Mucosa of descending colon (tissue), 3 donors: Measurements from ENCODE around the gene ADGRL4. TPM values are rescaled to one million over a fixed set of nuclear protein-coding genes. Genes with fewer than 3 reads are reported as not detected.

Experiments
- ATAC-seq: fragments of 200-7000 bp; cut with Tn5 transposase; one replicate; pipeline ENCODE4 v1.9.1; 2020; ENCODE audit warnings: mild to moderate bottlenecking, moderate library complexity
- DNase-seq, 3 donors: peaks; one replicate each; pipeline ENCODE4 v3.0.0-alpha.2; 2020
- H3K36me3 ChIP-seq: fragments of 200-600 bp; one replicate; pipeline ENCODE4 v1.8.0; 2021; ENCODE audit warnings: low read depth, mild to moderate bottlenecking
- H3K4me1 ChIP-seq: fragments of 200-600 bp; one replicate; pipeline ENCODE4 v1.8.0; 2021; ENCODE audit warnings: low read depth, mild to moderate bottlenecking
- H3K4me3 ChIP-seq: fragments of 200-600 bp; one replicate; pipeline ENCODE4 v1.8.0; 2021; ENCODE audit warnings: mild to moderate bottlenecking
- H3K9me3 ChIP-seq: fragments of 200-600 bp; one replicate; pipeline ENCODE4 v1.8.0; 2021; ENCODE audit warnings: mild to moderate bottlenecking
- CTCF ChIP-seq: fragments of 200-600 bp; IDR thresholded peaks from one replicate; pipeline ENCODE4 v1.8.0; 2022; ENCODE audit warnings: antibody characterized with exemption, mild to moderate bottlenecking
- intact Hi-C, 2 donors: fragments of 100-400 bp; cut with DNase I in 1 of 2; cut with micrococcal nuclease in 1 of 2; formaldehyde crosslinking; loops; one replicate each; pipeline versions ENCODE4 v1.11.0 to v1.11.1; 2022; cut with DNase I, micrococcal nuclease
- total RNA-seq, 3 donors: library from RNA; stranded (reverse); fragmentation: NEBNext Ultra II Directional in 2 of 3; extraction: Animal tissue kit (Norgen Biotek cat#: 25700) in 2 of 3; gene quantifications; one replicate each; pipeline versions ENCODE4 v1.2.1 to v1.2.4, GENCODE V29; 2021 to 2023
- donor health status: DM: no; HTN: no; CAD: no; lungs with moderate emphysema.
- donor health status: DM: no; HTN: no; CAD: no.
- donor health status: DM: no; HTN: yes; CAD: no.

The ADGRL4 gene
- total RNA-seq, 3 donors from 2014 or later: 1.7 to 5.3 (median 4.6) TPM

GRCh38 chr1:78843546-78843945, 163.0 kb downstream of the ADGRL4 start:
- no peaks in the 10 kb centered on the region for H3K9me3 ChIP-seq
- no peaks in the 10 kb centered on the region for H3K36me3 ChIP-seq
- ATAC-seq (no peak), DNase-seq (no peak)
- no peak overlapping the region for H3K4me3 ChIP-seq
- TF ChIP-seq CTCF: no peak
- no peaks in the 10 kb centered on the region for H3K4me1 ChIP-seq
- intact Hi-C loops: loop anchor here in 1 of 2 donors (5.0 kb wide), 1 partner anchor 509 kb away; no protein-coding TSS in a partner anchor

- DNase-seq (no peak), ATAC-seq (no peak)
- no peaks in the 10 kb centered on the region for H3K36me3 ChIP-seq
- intact Hi-C loops: loop anchor here in 1 of 2 donors (5.0 kb wide), 1 partner anchor 509 kb away; no protein-coding TSS in a partner anchor
- no peak for TF ChIP-seq CTCF
- no peaks in the 10 kb centered on the region for H3K4me1 ChIP-seq
- no peaks in the 10 kb centered on the region for H3K9me3 ChIP-seq
- no peak overlapping the region for H3K4me3 ChIP-seq
Observed at GRCh38 chr1:78843111-78843510, 163.4 kb downstream of the ADGRL4 start.

- Histone ChIP-seq H3K4me1 (no peaks in the 10 kb centered on the region), H3K36me3 (no peaks in the 10 kb centered on the region), H3K9me3 (no peaks in the 10 kb centered on the region), H3K4me3 (no peak overlapping the region)
- DNase-seq (no peak), ATAC-seq (no peak)
- no peak for TF ChIP-seq CTCF
- intact Hi-C loops: loop anchor here in 1 of 2 donors (5.0 kb wide), 1 partner anchor 512 kb away; no protein-coding TSS in a partner anchor
Observed at GRCh38 chr1:78840453-78841271, 165.9 kb downstream of the ADGRL4 start.
